ENCODE results near the gene TMEM242.

The TMEM242 gene

DNA sequence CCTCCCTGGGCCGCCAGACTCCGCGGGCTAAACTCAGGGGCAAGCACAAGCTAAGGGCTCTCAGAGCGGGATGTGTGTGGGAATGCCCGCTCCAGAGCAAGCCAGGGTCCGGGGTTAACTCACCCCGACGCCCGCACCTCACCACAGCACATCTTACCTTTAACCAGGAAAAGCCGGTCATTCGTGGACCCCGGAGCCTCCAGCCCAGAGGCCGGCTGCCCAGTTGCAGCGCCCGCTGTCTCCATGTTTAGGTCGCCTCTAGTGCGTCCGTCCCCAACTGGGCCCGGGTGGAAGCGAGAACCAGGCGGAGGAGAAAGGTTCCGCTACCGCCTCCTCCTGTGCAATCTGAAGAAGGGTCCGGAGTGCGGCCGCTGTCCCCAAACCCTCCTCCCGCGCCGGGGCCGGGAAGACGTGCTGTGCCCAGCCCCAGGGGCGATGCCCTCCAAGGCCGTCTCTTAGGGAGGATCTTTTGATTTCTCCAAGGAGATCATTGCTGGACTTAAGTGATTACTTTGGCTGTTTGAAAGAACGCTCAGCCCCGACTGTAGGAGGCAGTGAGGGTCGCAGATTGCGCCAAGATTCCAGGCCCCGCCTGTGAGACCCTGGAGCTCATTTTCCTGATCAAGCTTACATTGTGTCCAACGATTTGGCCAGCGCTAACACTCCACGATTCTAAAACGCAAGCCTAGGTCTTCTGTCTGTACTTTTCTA, at the start of gene TMEM242:
Gene TMEM242, minus strand, starts transcription at position 265 of the 711 bp plus-strand sequence. Its CDS starts 20 bp downstream, at position 245.
- peaks cover 11% of the 10 kb centered on the region for H3K4me1 ChIP-seq (ENCODE audit: insufficient read depth, poor library complexity, severe bottlenecking)
- peak within 1 kb of the TSS; percentile 85 for H3K4me3 ChIP-seq (ENCODE audit: severe bottlenecking)
- DNase-seq (ENCODE audit: low spot score) (peak; percentile 90), ATAC-seq (ENCODE audit: low read depth) (peak; percentile 92)
- TF ChIP-seq, protein P1, sequence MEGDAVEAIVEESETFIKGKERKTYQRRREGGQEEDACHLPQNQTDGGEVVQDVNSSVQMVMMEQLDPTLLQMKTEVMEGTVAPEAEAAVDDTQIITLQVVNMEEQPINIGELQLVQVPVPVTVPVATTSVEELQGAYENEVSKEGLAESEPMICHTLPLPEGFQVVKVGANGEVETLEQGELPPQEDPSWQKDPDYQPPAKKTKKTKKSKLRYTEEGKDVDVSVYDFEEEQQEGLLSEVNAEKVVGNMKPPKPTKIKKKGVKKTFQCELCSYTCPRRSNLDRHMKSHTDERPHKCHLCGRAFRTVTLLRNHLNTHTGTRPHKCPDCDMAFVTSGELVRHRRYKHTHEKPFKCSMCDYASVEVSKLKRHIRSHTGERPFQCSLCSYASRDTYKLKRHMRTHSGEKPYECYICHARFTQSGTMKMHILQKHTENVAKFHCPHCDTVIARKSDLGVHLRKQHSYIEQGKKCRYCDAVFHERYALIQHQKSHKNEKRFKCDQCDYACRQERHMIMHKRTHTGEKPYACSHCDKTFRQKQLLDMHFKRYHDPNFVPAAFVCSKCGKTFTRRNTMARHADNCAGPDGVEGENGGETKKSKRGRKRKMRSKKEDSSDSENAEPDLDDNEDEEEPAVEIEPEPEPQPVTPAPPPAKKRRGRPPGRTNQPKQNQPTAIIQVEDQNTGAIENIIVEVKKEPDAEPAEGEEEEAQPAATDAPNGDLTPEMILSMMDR (IDR thresholded peaks at IDR 0.05; ENCODE audit: poor library complexity, severe bottlenecking): peak; percentile 23
- no peaks in the 10 kb centered on the region for H3K27me3 ChIP-seq (ENCODE audit: insufficient read depth, poor library complexity, severe bottlenecking)
- no peaks in the 10 kb centered on the region for H3K9me3 ChIP-seq (ENCODE audit: severe bottlenecking)
- H3K27ac ChIP-seq (ENCODE audit: poor library complexity, severe bottlenecking): peak within 1 kb of the TSS; percentile 62
- peaks cover 18% of the 10 kb centered on the region for H3K36me3 ChIP-seq (ENCODE audit: low read depth)

DNA sequence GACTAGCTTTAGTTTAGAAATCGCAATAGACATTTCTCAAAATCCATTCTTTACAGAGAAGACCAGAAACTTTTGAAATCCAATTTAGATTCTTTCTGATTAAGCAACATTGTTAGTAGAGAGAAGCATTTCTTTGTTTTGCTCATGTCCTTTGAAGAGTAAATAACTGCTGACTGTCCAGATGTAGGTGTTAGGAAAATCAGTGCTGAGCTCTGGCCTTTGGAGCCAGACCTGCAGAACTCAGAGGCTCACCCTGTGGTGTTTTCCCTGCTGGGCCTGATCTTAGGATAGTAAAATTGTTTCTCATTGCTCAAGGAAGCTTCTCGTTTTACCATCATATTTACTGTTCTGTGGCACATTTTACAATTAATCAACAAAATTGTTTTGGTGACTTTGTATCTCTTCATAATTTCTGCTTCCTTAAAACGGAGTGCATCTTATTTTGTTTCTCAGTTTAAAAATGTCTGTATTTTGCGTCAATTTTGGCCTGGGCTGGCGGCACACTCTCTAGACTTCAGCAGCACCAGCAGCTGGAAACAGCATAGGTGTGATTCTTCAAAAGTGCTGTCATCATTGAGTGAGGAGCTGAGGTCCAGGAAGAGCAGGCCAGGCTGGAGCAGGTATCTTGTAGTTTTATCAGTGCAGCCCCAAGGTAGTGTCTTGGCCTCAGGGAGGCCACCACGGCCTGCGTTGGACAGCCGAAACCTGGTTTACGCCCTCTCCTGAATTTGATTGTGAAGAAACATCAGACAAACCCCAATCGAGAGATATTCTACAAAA, 49.4 kb upstream of the TMEM242 start:
- Histone ChIP-seq H3K27me3 (ENCODE audit: insufficient read depth, poor library complexity, severe bottlenecking) (no peaks in the 10 kb centered on the region), H3K27ac (ENCODE audit: poor library complexity, severe bottlenecking) (no peak overlapping the region), H3K9me3 (ENCODE audit: severe bottlenecking) (no peaks in the 10 kb centered on the region), H3K4me1 (ENCODE audit: insufficient read depth, poor library complexity, severe bottlenecking) (no peaks in the 10 kb centered on the region), H3K36me3 (ENCODE audit: low read depth) (no peaks in the 10 kb centered on the region), H3K4me3 (ENCODE audit: severe bottlenecking) (no peak overlapping the region)
- no peak for DNase-seq (ENCODE audit: low spot score)
- ATAC-seq (ENCODE audit: low read depth): no peak
- TF ChIP-seq, protein P1 (IDR thresholded peaks at IDR 0.05; ENCODE audit: poor library complexity, severe bottlenecking): no peak

DNA sequence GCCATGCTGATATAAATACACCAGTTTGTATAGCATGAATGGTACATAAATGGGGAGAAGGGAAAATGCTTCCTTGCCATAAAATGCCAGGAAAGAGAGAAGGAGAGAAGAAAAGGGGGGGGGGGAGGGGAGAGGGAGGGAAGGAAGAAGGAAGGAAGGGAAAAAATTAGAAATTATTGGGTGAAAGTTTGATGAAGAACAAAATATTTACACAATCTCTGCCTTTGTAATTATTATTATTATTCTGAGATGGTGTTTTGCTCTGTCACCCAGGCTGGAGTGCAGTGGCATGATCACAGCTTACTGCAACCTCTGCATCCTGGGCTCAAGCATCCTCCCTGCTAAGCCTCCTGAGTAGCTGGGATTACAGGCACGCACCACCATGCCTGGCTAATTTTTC, 47.4 kb upstream of the TMEM242 start:
- Histone ChIP-seq H3K4me3 (ENCODE audit: severe bottlenecking) (no peak overlapping the region), H3K36me3 (ENCODE audit: low read depth) (no peaks in the 10 kb centered on the region), H3K9me3 (ENCODE audit: severe bottlenecking) (no peaks in the 10 kb centered on the region), H3K4me1 (ENCODE audit: insufficient read depth, poor library complexity, severe bottlenecking) (no peaks in the 10 kb centered on the region), H3K27ac (ENCODE audit: poor library complexity, severe bottlenecking) (no peak overlapping the region), H3K27me3 (ENCODE audit: insufficient read depth, poor library complexity, severe bottlenecking) (no peaks in the 10 kb centered on the region)
- TF ChIP-seq, protein P1 (IDR thresholded peaks at IDR 0.05; ENCODE audit: poor library complexity, severe bottlenecking): no peak
- DNase-seq (ENCODE audit: low spot score) (no peak), ATAC-seq (ENCODE audit: low read depth) (no peak)

DNA sequence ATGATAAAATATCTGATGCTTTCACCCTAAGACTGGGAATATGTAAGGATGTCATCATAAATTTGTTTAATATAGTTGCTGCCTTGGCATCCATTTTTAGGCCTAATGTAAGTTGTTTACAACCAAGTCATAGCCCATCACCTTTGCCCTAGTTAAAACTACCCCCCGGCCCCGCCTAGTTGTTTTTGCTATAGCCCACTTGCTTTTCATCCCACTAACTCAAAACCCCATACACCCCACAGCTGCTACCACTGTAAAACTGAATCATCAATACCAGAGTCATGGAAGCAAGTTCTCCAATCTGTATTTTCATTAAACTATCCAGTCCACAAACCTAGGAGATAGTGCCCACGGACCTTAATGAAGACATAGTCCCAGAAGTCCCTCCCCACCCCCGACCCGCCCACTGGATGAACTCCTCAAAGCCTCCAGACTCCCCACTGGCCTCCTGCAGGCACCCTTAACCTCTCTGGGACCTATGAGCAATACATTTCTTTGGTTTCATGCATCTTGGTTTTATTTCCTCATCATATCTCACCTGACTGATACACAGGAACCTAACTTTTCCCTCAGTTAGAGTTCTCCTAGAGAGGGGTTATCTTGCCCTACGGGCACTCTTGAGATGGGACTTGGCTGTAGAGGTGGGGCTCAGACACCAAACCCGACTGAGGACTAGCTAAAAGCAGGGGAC, 45.2 kb upstream of the TMEM242 start:
- H3K9me3 ChIP-seq (ENCODE audit: severe bottlenecking): no peaks in the 10 kb centered on the region
- no peak for DNase-seq (ENCODE audit: low spot score)
- H3K27me3 ChIP-seq (ENCODE audit: insufficient read depth, poor library complexity, severe bottlenecking): no peaks in the 10 kb centered on the region
- ATAC-seq (ENCODE audit: low read depth): no peak
- no peaks in the 10 kb centered on the region for H3K4me1 ChIP-seq (ENCODE audit: insufficient read depth, poor library complexity, severe bottlenecking)
- H3K36me3 ChIP-seq (ENCODE audit: low read depth): no peaks in the 10 kb centered on the region
- no peak overlapping the region for H3K4me3 ChIP-seq (ENCODE audit: severe bottlenecking)
- TF ChIP-seq, protein P1 (IDR thresholded peaks at IDR 0.05; ENCODE audit: poor library complexity, severe bottlenecking): no peak
- H3K27ac ChIP-seq (ENCODE audit: poor library complexity, severe bottlenecking): no peak overlapping the region

Data from RWPE2 (cell line).